C4-2B (cell line): Measurements from ENCODE around the gene NUDC.

Source experiments
- H3K27ac ChIP-seq: fragments of 450-650 bp; 2 replicates; pipeline ENCODE4 v1.5.1; 2017
- CTCF ChIP-seq: fragments of 450-650 bp; conservative IDR thresholded peaks from 2 replicates; pipeline ENCODE4 v1.5.1; 2017; ENCODE audit warnings: mild to moderate bottlenecking
- ZFX ChIP-seq: fragments of 450-650 bp; IDR thresholded peaks from 2 replicates; pipeline ENCODE4 v1.6.1; 2017

NUDC gene

DNA sequence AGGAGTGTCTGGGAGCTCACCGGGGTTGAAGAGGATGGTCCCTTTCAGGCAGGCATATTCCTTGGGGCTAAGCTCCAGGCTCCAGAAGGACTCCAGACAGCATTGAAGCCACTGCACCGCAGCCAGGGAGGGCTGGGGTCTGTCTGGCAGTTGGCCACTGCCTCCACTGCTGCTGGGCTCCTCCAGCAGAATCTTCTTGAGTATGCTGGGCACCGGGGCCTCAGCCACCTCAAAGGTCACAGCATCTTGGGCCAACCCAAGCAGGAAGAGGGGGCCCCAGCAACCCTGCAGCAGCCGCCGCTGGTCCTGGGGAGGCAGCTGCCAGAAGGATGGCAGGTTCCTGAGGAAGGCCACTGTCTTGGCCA, 8.2 kb upstream of the NUDC start:
- H3K27ac ChIP-seq, result 0 out of 2 replicates have a peak overlapping the region, but pooled peaks have one; percentile 5
- TF ChIP-seq ZFX (no peak), CTCF (no peak)

DNA sequence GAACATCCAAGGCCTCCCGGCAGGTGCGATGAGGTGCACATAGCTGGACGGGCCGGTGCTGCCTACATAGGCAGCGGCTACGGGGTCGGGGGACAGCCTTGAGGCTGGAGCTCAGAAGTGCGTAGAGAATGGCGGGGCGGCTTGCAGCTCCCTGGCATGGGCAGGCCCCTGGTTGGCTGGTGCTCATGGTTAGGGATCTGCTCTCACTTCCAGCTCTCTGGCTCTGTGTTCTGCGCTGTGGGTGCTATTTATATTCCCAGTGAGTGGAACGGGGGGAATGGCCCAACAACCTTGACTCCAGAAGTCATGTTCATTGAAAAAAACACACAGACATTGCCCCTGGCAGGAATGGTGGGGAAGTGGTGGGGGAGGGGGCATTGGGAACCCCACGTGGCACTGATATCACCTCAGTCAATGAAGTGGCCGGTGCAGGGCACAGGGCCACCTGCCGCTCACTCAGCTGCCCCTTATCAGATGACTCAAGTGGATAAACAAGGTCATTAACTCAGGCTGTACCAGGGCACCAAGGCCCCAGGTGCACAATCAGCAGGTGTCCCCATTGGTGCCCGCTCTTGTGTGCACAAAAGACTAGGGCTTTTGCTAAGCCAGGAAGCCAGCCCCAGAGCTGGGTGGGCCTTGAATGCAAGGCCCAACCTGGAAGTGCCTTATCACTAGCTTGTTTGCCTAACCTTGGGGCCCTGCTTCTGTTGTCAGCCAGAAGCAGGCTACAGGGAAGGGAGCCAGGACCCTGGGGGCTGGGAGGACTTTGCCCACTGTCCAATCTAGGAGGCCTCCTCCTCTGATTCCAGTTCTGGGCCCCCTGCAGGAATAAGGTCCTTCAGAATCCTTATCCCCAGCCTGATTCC, 7.6 kb upstream of the NUDC start, which contains the start of gene NR0B2:
Gene NR0B2 (minus strand): TSS at position 222 of the 866 bp plus-strand sequence. CDS start 35 bp downstream, at position 187.
- TF ChIP-seq ZFX, result no peak
- no peak for TF ChIP-seq CTCF
- H3K27ac ChIP-seq, result peak within 1 kb of the TSS; percentile 5; the same call in 1 of the 2 replicates

DNA sequence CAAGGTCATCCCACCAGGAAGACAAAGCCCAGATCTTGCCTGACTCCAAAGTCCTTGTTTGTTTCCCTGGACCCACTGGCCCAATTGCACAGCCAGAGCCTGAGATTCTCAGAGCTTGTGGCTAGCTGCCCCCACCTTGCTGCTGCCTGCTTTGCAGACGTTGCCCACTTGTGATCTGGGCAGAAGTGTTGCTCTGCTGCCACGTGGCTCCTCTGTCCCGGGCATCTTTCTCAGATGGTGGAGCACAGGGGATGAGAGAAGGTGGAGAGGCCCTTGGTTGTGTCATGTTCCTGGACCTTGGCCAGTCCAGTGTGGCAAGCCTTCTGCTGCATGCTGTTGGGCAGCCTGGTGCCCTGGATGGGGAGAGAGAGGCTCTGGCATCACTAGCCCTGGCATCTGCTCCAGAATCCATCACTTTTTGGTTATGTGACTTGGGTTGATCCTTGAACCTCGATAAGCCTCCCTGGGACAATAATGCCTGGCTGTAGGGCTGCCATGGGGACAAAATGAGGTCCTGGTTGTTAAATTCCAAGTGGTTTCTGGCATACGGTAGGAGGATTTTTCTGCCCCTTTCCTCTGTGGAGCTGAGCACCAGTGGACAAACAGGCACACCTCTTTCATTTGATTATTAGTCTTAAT, 6.2 kb upstream of the NUDC start:
- TF ChIP-seq ZFX, result no peak
- no peak for TF ChIP-seq CTCF

DNA sequence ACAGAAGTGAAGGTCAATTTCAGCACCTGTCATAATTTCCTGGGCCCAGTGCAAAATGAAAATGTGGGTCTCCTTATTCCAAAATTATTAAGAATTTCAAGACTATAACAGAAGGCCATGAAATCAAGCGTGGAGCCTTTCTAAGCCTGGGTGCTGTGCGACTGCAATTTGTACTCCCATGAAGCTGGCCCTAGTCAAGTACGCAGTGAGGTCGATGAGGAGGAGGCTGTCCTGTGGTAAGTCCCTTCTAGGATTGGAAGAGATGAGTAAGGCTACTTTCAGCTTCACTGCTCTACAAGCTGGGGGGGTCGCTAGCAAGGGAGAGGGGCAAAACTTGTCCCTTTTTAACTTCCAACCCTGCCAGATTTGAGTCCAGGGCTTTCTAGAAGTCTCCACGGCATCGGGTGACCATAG, 410 bp upstream of the NUDC start:
- TF ChIP-seq ZFX, result no peak
- TF ChIP-seq CTCF, result no peak
- peak overlapping the region; percentile 94 for H3K27ac ChIP-seq

More for the DNA sequence above, 6.2 kb upstream of the NUDC start:
- H3K27ac ChIP-seq, result no peak overlapping the region

- peak overlapping the region; percentile 94 for H3K27ac ChIP-seq
- TF ChIP-seq CTCF, result no peak
- TF ChIP-seq ZFX, result no peak
Observed at GRCh38 chr1:26922431-26922729, 837 bp downstream of the NUDC start.

- no peak overlapping the region; the same call in 1 of the 2 replicates for H3K27ac ChIP-seq
- TF ChIP-seq ZFX (no peak), CTCF (no peak)
Observed at GRCh38 chr1:26922901-26923300, 1.4 kb downstream of the NUDC start.

DNA sequence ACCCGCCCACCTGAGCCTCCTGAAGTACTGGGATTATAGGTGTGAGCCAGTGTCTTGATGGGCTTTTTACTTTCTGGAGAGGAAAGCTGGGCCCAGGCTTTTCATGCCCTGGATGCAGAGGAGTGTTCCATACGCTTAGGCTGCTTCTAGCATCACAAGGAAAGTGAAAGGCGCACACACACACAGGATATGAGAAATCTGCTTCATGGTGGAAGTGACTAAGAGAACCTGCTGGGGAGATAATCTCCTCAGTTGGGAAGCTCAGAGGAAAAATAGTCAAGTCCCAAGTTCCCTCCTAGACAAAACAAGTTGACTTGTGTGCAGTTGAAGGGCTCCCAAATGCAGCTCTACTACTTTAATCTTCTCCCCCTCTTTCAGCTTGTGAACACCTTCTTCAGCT, 2.2 kb downstream of the NUDC start:
- TF ChIP-seq CTCF (no peak), ZFX (no peak)
- no peak overlapping the region for H3K27ac ChIP-seq
